Measurements from ENCODE around the gene MTMR12.
"Not testable (repeated sequence)": the region's sequence is repeated elsewhere in the genome, so short reads cannot be mapped to it uniquely, and the experiment has no call there.

Gene MTMR12

GRCh38 chr5:32295966-32296772 lies 16.6 kb downstream of the MTMR12 start:
- DNase-seq = not testable (repeated sequence)

- DNase-seq = no peak
Measured at GRCh38 chr5:32291591-32291990, 21.1 kb downstream of the MTMR12 start.

GRCh38 chr5:32290922-32291321 lies 21.8 kb downstream of the MTMR12 start:
- DNase-seq = no peak

GRCh38 chr5:32290501-32290900 lies 22.2 kb downstream of the MTMR12 start:
- not testable (repeated sequence) for DNase-seq

GRCh38 chr5:32289986-32290385 lies 22.8 kb downstream of the MTMR12 start:
- DNase-seq = not testable (repeated sequence)

- DNase-seq = not testable (repeated sequence)
Measured at GRCh38 chr5:32288135-32288534, 24.6 kb downstream of the MTMR12 start.

GRCh38 chr5:32287525-32287924 lies 25.2 kb downstream of the MTMR12 start:
- DNase-seq = not testable (repeated sequence)

GRCh38 chr5:32285510-32286138 lies 27.1 kb downstream of the MTMR12 start:
- no peak for DNase-seq

- peak in 1 of 2 donors; percentile 7 for DNase-seq
Measured at GRCh38 chr5:32283539-32284377, 29.0 kb downstream of the MTMR12 start.

- DNase-seq = no peak
Measured at GRCh38 chr5:32283061-32283460, 29.7 kb downstream of the MTMR12 start.

- no peak for DNase-seq
Measured at GRCh38 chr5:32282633-32283032, 30.1 kb downstream of the MTMR12 start.

GRCh38 chr5:32281378-32282133 lies 31.2 kb downstream of the MTMR12 start:
- not testable (repeated sequence) for DNase-seq

GRCh38 chr5:32280656-32281081 lies 32.1 kb downstream of the MTMR12 start:
- DNase-seq = peak; percentile 22 to 41

GRCh38 chr5:32279786-32280185 lies 33.0 kb downstream of the MTMR12 start:
- DNase-seq = no peak

GRCh38 chr5:32279223-32279622 lies 33.5 kb downstream of the MTMR12 start:
- DNase-seq = no peak

GRCh38 chr5:32278406-32278805 lies 34.3 kb downstream of the MTMR12 start:
- no peak for DNase-seq

GRCh38 chr5:32277798-32278197 lies 34.9 kb downstream of the MTMR12 start:
- DNase-seq = no peak

- no peak for DNase-seq
Measured at GRCh38 chr5:32276173-32276853, 36.4 kb downstream of the MTMR12 start.

GRCh38 chr5:32275396-32275741 lies 37.4 kb downstream of the MTMR12 start:
- DNase-seq = no peak

GRCh38 chr5:32274548-32275395 lies 38.0 kb downstream of the MTMR12 start:
- no peak for DNase-seq

GRCh38 chr5:32273821-32274220 lies 38.9 kb downstream of the MTMR12 start:
- DNase-seq = no peak

Data from stimulated activated CD4-positive, alpha-beta T cell treated with anti-CD3 and anti-CD28 coated beads, Interleukin-2, amount 100 ng/mL, for 24 hours (primary cell).